A549 (cell line): ENCODE results near the gene IGSF9B.

Experiments
- CBX2 ChIP-seq: fragments of 200-600 bp; sonication (generic); IDR thresholded peaks from 2 replicates; pipeline ENCODE4 v1.6.1; 2016; ENCODE audit warnings: low read depth, mild to moderate bottlenecking, borderline replicate concordance
- CTCF ChIP-seq: fragments of >200 bp; sonication (Bioruptor Twin); formaldehyde crosslinking; IDR thresholded peaks from 3 replicates; pipeline ENCODE4 v1.5.1; 2016
- E2F6 ChIP-seq: IDR thresholded peaks from 2 replicates; pipeline ENCODE4 v1.6.1; 2012; ENCODE audit warnings: low read depth, borderline replicate concordance
- ESRRA ChIP-seq: fragments of 150-350 bp; IDR thresholded peaks from 2 replicates; pipeline ENCODE4 v1.6.1; 2014; ENCODE audit warnings: mild to moderate bottlenecking, low read length, borderline replicate concordance
- HOXB5 ChIP-seq: fragments of 250-450 bp; sonication (Bioruptor Pico); IDR thresholded peaks from 2 replicates; pipeline ENCODE4 v1.5.0; 2020; ENCODE audit warnings: mild to moderate bottlenecking, moderate library complexity
- MAX ChIP-seq: IDR thresholded peaks from 2 replicates; pipeline ENCODE4 v1.6.1; 2012
- MAZ ChIP-seq: fragments of 150-350 bp; IDR thresholded peaks from 2 replicates; pipeline ENCODE4 v1.6.1; 2014; ENCODE audit warnings: antibody characterized with exemption, low read depth, low read length, borderline replicate concordance
- PHF8 ChIP-seq: fragments of 200-600 bp; sonication (generic); IDR thresholded peaks from 2 replicates; pipeline ENCODE4 v1.6.1; 2016; ENCODE audit warnings: low read depth, mild to moderate bottlenecking, antibody characterized with exemption, moderate library complexity, borderline replicate concordance
- POLR2A ChIP-seq: IDR thresholded peaks from 2 replicates; pipeline ENCODE4 v1.6.1; 2012; ENCODE audit warnings: mild to moderate bottlenecking, low read length
- RNF2 ChIP-seq: fragments of 200-600 bp; sonication (generic); IDR thresholded peaks from 2 replicates; pipeline ENCODE4 v1.6.1; 2016; ENCODE audit warnings: low read depth, mild to moderate bottlenecking, antibody characterized with exemption, moderate library complexity, borderline replicate concordance
- USF2 ChIP-seq: fragments of 450-650 bp; IDR thresholded peaks from 2 replicates; pipeline ENCODE4 v1.6.1; 2014; ENCODE audit warnings: antibody characterized with exemption
- TF ChIP-seq, protein P1 (sequence below): fragments of 200-600 bp; sonication (generic); IDR thresholded peaks from 2 replicates; pipeline ENCODE4 v1.6.1; 2016; ENCODE audit warnings: antibody characterized with exemption, mild to moderate bottlenecking, moderate library complexity

- TF ChIP-seq PHF8 = no peak
- no peak for TF ChIP-seq CTCF
- TF ChIP-seq MAZ = no peak
- TF ChIP-seq USF2 = no peak
- no peak for TF ChIP-seq ESRRA
- no peak for TF ChIP-seq E2F6
- TF ChIP-seq POLR2A = no peak
- TF ChIP-seq, protein P1, sequence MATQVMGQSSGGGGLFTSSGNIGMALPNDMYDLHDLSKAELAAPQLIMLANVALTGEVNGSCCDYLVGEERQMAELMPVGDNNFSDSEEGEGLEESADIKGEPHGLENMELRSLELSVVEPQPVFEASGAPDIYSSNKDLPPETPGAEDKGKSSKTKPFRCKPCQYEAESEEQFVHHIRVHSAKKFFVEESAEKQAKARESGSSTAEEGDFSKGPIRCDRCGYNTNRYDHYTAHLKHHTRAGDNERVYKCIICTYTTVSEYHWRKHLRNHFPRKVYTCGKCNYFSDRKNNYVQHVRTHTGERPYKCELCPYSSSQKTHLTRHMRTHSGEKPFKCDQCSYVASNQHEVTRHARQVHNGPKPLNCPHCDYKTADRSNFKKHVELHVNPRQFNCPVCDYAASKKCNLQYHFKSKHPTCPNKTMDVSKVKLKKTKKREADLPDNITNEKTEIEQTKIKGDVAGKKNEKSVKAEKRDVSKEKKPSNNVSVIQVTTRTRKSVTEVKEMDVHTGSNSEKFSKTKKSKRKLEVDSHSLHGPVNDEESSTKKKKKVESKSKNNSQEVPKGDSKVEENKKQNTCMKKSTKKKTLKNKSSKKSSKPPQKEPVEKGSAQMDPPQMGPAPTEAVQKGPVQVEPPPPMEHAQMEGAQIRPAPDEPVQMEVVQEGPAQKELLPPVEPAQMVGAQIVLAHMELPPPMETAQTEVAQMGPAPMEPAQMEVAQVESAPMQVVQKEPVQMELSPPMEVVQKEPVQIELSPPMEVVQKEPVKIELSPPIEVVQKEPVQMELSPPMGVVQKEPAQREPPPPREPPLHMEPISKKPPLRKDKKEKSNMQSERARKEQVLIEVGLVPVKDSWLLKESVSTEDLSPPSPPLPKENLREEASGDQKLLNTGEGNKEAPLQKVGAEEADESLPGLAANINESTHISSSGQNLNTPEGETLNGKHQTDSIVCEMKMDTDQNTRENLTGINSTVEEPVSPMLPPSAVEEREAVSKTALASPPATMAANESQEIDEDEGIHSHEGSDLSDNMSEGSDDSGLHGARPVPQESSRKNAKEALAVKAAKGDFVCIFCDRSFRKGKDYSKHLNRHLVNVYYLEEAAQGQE = no peak
- no peak for TF ChIP-seq RNF2
- no peak for TF ChIP-seq MAX
- TF ChIP-seq HOXB5 = no peak
- no peak for TF ChIP-seq CBX2
Measured at GRCh38 chr11:134003792-134004495, 47.2 kb upstream of the IGSF9B start.
